ENCODE measurements around the gene SLC10A1.
A peak's percentile ranks its signal among the peaks of the same experiment; 100 is the strongest.

DNA sequence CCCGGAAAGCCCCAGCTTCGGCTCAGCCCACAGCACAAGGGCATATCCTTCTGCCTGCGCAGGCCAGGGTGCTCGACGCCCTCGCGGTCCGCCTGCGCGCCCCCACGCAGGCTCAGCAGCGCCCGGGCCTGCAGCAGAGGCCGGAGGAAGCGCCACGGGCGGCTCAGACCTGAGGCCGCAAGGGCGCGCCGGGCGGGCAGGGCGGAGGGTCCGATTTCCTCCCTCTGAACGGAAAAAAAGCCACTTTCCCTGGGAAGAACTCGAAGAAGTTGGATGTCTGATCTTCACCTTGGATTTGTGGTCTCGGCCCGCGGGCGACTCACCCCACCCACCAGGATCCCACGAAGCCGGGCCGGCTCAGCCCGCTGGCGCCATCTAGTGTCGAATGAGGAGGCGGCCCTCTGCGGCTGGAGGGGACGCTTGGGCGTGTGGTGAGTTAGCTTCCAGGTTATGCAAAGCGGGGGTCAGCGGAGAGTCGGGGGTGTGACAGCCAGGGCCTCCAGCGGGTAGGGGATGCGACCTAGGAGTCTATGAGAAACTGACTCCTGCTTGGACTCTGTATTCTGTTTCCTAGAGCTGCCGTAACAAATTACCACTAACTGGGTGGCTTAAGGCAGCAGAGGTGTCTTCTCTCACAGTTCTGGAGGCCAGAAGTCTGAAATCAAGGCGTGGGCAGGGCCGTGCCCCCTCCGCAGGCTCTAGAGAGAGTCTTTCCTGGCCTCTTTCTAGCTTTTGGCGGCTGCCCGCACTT lies 70.1 kb downstream of the SLC10A1 start:
- TF ChIP-seq POLR2A (IDR thresholded peaks at IDR 0.05) (no peak), EP300 (IDR thresholded peaks at IDR 0.05) (peak in 1 of 2 donors; percentile 49)
- TF ChIP-seq, protein P1, sequence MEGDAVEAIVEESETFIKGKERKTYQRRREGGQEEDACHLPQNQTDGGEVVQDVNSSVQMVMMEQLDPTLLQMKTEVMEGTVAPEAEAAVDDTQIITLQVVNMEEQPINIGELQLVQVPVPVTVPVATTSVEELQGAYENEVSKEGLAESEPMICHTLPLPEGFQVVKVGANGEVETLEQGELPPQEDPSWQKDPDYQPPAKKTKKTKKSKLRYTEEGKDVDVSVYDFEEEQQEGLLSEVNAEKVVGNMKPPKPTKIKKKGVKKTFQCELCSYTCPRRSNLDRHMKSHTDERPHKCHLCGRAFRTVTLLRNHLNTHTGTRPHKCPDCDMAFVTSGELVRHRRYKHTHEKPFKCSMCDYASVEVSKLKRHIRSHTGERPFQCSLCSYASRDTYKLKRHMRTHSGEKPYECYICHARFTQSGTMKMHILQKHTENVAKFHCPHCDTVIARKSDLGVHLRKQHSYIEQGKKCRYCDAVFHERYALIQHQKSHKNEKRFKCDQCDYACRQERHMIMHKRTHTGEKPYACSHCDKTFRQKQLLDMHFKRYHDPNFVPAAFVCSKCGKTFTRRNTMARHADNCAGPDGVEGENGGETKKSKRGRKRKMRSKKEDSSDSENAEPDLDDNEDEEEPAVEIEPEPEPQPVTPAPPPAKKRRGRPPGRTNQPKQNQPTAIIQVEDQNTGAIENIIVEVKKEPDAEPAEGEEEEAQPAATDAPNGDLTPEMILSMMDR (IDR thresholded peaks at IDR 0.05), result peak; percentile 95 to 99 (median 97)
